H1 (cell line): Measurements from ENCODE around the gene KCNT1. TPM values are rescaled to one million over a fixed set of nuclear protein-coding genes. Genes with fewer than 3 reads are reported as not detected.

ENCODE experiments used
- CTCF ChIA-PET: fragments of 300-600 bp; sonication (Branson Sonifier 250); formaldehyde crosslinking; loops from one replicate; lab custom pipeline; 2021; ENCODE audit not compliant: partially characterized antibody; lab: Charles Lee
- POLR2A ChIA-PET: fragments of 300-600 bp; sonication (Branson Sonifier 250); formaldehyde crosslinking; loops from one replicate; lab custom pipeline; 2021; ENCODE audit warnings: inconsistent platforms; ENCODE audit not compliant: partially characterized antibody; lab: Charles Lee
- DNase-seq, 2 experiments: peaks; one replicate each; pipeline versions ENCODE4 v3.0.0 to v3.0.0-alpha.2; 2010 to 2022; ENCODE audit warnings: low spot score in 2 of 2, low read depth in 1 of 2, mixed read lengths in 1 of 2
- FAIRE-seq: peaks from 2 replicates; lab custom pipeline; 2011; peaks lifted over from hg19 to GRCh38; lab: Jason Lieb, UNC
- H2AFZ ChIP-seq: 2 replicates; pipeline ENCODE4 v1.8.1; 2012; ENCODE audit warnings: low read length, inconsistent platforms
- H2AK5ac ChIP-seq: 2 replicates; pipeline ENCODE4 v1.6.1; 2013; ENCODE audit warnings: low read depth, low read length
- H2BK120ac ChIP-seq: replicated peaks from 2 replicates; pipeline ENCODE3; 2013; ENCODE audit warnings: low read depth, low read length, inconsistent platforms
- H2BK12ac ChIP-seq: 2 replicates; pipeline ENCODE4 v1.6.1; 2013; ENCODE audit warnings: low read depth, low read length
- H2BK15ac ChIP-seq: 2 replicates; pipeline ENCODE4 v1.6.1; 2013; ENCODE audit warnings: low read length
- H2BK20ac ChIP-seq: 2 replicates; pipeline ENCODE4 v1.6.1; 2013; ENCODE audit warnings: low read length
- H2BK5ac ChIP-seq: 2 replicates; pipeline ENCODE4 v1.6.1; 2013; ENCODE audit warnings: low read depth, low read length
- H3K14ac ChIP-seq: 2 replicates; pipeline ENCODE4 v1.6.1; 2013; ENCODE audit warnings: inconsistent platforms; ENCODE audit not compliant: insufficient read length
- H3K18ac ChIP-seq: 2 replicates; pipeline ENCODE4 v1.6.1; 2013; ENCODE audit warnings: low read length; ENCODE audit errors: extremely low read depth
- H3K23ac ChIP-seq: 2 replicates; pipeline ENCODE4 v1.6.1; 2013; ENCODE audit warnings: inconsistent platforms; ENCODE audit not compliant: insufficient read length
- H3K23me2 ChIP-seq: 2 replicates; pipeline ENCODE4 v1.6.1; 2013; ENCODE audit warnings: low read depth, low read length
- H3K27ac ChIP-seq: 2 replicates; pipeline ENCODE4 v1.6.1; 2011; ENCODE audit warnings: low read depth, low read length, inconsistent platforms
- H3K27me3 ChIP-seq, 4 experiments: replicated peaks in 1 of 4; 1 replicate in 1 of 4; 2 replicates in 3 of 4; pipeline versions ENCODE4 v1.6.1 to v1.8.1; 2011 to 2013; ENCODE audit warnings: low read length in 3 of 4, mild to moderate bottlenecking in 3 of 4, inconsistent platforms in 2 of 4, mixed read lengths in 2 of 4, moderate library complexity in 1 of 4; ENCODE audit not compliant: control insufficient read depth in 3 of 4, insufficient read depth in 3 of 4; ENCODE audit errors: extremely low read depth in 1 of 4
- H3K36me3 ChIP-seq, 4 experiments: 2 replicates each; pipeline versions ENCODE4 v1.6.1 to v1.8.1; 2011 to 2013; ENCODE audit warnings: mild to moderate bottlenecking in 4 of 4, low read length in 3 of 4, moderate library complexity in 2 of 4, control low read depth in 1 of 4, inconsistent platforms in 1 of 4; ENCODE audit not compliant: insufficient read depth in 4 of 4, control insufficient read depth in 2 of 4
- H3K4ac ChIP-seq: replicated peaks from 2 replicates; pipeline ENCODE3; 2013; ENCODE audit warnings: low read length, low read depth, mixed read lengths, inconsistent platforms; ENCODE audit not compliant: insufficient read length
- H3K4me1 ChIP-seq, 4 experiments: replicated peaks in 1 of 4; 1 replicate in 1 of 4; 2 replicates in 3 of 4; pipeline versions ENCODE4 v1.6.1 to v1.8.1; 2011 to 2013; ENCODE audit warnings: low read length in 3 of 4, inconsistent platforms in 2 of 4, mixed read lengths in 1 of 4; ENCODE audit not compliant: insufficient read depth in 4 of 4, control insufficient read depth in 3 of 4
- H3K4me2 ChIP-seq, 2 experiments: 2 replicates each; pipeline versions ENCODE4 v1.6.1 to v1.8.1; 2011 to 2013; ENCODE audit warnings: low read depth in 2 of 2, low read length in 2 of 2, control low read depth in 1 of 2, inconsistent platforms in 1 of 2, mild to moderate bottlenecking in 1 of 2; ENCODE audit not compliant: insufficient read depth in 1 of 2
- H3K4me3 ChIP-seq, 4 experiments: fragments of 200-600, 300-600 bp in 1 of 4; sonication (generic), shearing (Covaris generic), sonication (Bioruptor Twin) in 1 of 4; 2 replicates each; pipeline versions ENCODE4 v1.5.1 to v1.8.1; 2011 to 2016; ENCODE audit warnings: low read length in 4 of 4, low read depth in 3 of 4, control low read depth in 2 of 4, inconsistent platforms in 2 of 4, mild to moderate bottlenecking in 2 of 4, mixed read lengths in 1 of 4, moderate library complexity in 1 of 4; ENCODE audit not compliant: insufficient read depth in 2 of 4; ENCODE audit errors: extremely low read depth in 1 of 4
- H3K56ac ChIP-seq: replicated peaks from 2 replicates; pipeline ENCODE3; 2013; ENCODE audit warnings: low read depth, mild to moderate bottlenecking, mixed read lengths, low read length, inconsistent platforms; ENCODE audit not compliant: insufficient read length
- H3K79me1 ChIP-seq: 2 replicates; pipeline ENCODE4 v1.6.1; 2013; ENCODE audit warnings: low read depth, low read length, control low read depth
- H3K79me2 ChIP-seq, 2 experiments: 2 replicates each; pipeline versions ENCODE4 v1.6.1 to v1.8.1; 2012 to 2013; ENCODE audit warnings: low read length in 2 of 2, mild to moderate bottlenecking in 2 of 2, inconsistent platforms in 1 of 2; ENCODE audit not compliant: insufficient read depth in 2 of 2, control insufficient read depth in 1 of 2
- H3K9ac ChIP-seq, 4 experiments: replicated peaks in 1 of 4; 1 replicate in 1 of 4; 2 replicates in 3 of 4; pipeline versions ENCODE4 v1.6.1 to v1.8.1; 2011 to 2013; ENCODE audit warnings: low read depth in 3 of 4, low read length in 3 of 4, control low read depth in 2 of 4, mild to moderate bottlenecking in 2 of 4, moderate library complexity in 2 of 4, inconsistent platforms in 1 of 4; ENCODE audit errors: extremely low read depth in 1 of 4
- H3K9me3 ChIP-seq, 2 experiments: 2 replicates each; pipeline versions ENCODE4 v1.6.1 to v1.8.1; 2012 to 2013; ENCODE audit warnings: mild to moderate bottlenecking in 2 of 2, moderate library complexity in 2 of 2, control low read depth in 1 of 2, inconsistent platforms in 1 of 2, low read depth in 1 of 2, low read length in 1 of 2, mixed read lengths in 1 of 2; ENCODE audit not compliant: insufficient read depth in 2 of 2
- H4K20me1 ChIP-seq, 2 experiments: replicated peaks in 1 of 2; 2 replicates each; pipeline versions ENCODE3 to v1.8.1; 2011 to 2013; ENCODE audit warnings: inconsistent platforms in 2 of 2, low read length in 2 of 2, mild to moderate bottlenecking in 1 of 2; ENCODE audit not compliant: insufficient read depth in 2 of 2, control insufficient read depth in 1 of 2
- H4K5ac ChIP-seq: 2 replicates; pipeline ENCODE4 v1.6.1; 2013; ENCODE audit warnings: low read length, low read depth, mixed read lengths, inconsistent platforms; ENCODE audit not compliant: insufficient read length
- H4K8ac ChIP-seq: 2 replicates; pipeline ENCODE4 v1.8.0; 2013; ENCODE audit warnings: mild to moderate bottlenecking, moderate library complexity, low read length, inconsistent platforms; ENCODE audit not compliant: insufficient read depth; ENCODE audit errors: extremely low read depth
- H4K91ac ChIP-seq: replicated peaks from 2 replicates; pipeline ENCODE3; 2013; ENCODE audit warnings: low read length, mixed read lengths, inconsistent platforms; ENCODE audit not compliant: insufficient read length
- CREB1 ChIP-seq: IDR thresholded peaks from 2 replicates; pipeline ENCODE4 v1.6.1; 2012; ENCODE audit warnings: inconsistent platforms
- E2F6 ChIP-seq: IDR thresholded peaks from 2 replicates; pipeline ENCODE4 v1.6.1; 2012; ENCODE audit warnings: inconsistent platforms
- JUN ChIP-seq: IDR thresholded peaks from 2 replicates; pipeline ENCODE4 v1.6.1; 2011; ENCODE audit warnings: low read depth, mild to moderate bottlenecking, improper control_type of control experiment, low read length
- RFX5 ChIP-seq: IDR thresholded peaks from 2 replicates; pipeline ENCODE4 v1.6.1; 2011; ENCODE audit warnings: low read depth, low read length, improper control_type of control experiment, borderline replicate concordance
- SIN3A ChIP-seq, 2 experiments: IDR thresholded peaks in 1 of 2; conservative IDR thresholded peaks in 1 of 2; 2 replicates each; pipeline ENCODE4 v1.6.1; 2011 to 2012; ENCODE audit warnings: low read length in 2 of 2, improper control_type of control experiment in 1 of 2, low read depth in 1 of 2, mild to moderate bottlenecking in 1 of 2
- ZNF274 ChIP-seq: IDR thresholded peaks from 2 replicates; pipeline ENCODE4 v1.7.0; 2012; ENCODE audit warnings: low read length, borderline replicate concordance; ENCODE audit errors: extremely low read depth
- WGBS, 2 experiments: shearing (Covaris generic) in 1 of 2; methylation state at CpG; one replicate each; pipeline versions ENCODE4 v1.1.6 to v1.1.7; 2013 to 2015; ENCODE audit warnings: low lambda C conversion rate in 2 of 2, mixed read lengths in 2 of 2, inconsistent platforms in 1 of 2, low coverage in 1 of 2, missing lambda C conversion rate in 1 of 2; ENCODE audit not compliant: insufficient replicate concordance in 2 of 2, insufficient coverage in 1 of 2, insufficient read length in 1 of 2; ENCODE audit errors: extremely low coverage in 1 of 2, missing lambda C conversion rate in 1 of 2; 5-methylcytosine and 5-hydroxymethylcytosine counted together
- polyA plus RNA-seq, 7 experiments: library from polyadenylated mRNA; depleted of rRNA in 3 of 7; stranded (reverse) in 5 of 7; unstranded in 2 of 7; fragments of >200 nt in 5 of 7; fragments of 200-250 nt in 2 of 7; gene quantifications; 1 replicate in 5 of 7; 2 replicates in 1 of 7; 4 replicates in 1 of 7; pipeline versions ENCODE4 v1.2.1 to v1.2.3, GENCODE V29; 2011 to 2013; ENCODE audit warnings: missing spikeins in 2 of 7, mixed read lengths in 2 of 7
- total RNA-seq: library from RNA; stranded (reverse); fragmentation: NEBNext Ultra II Directional; extraction: Animal tissue kit (Norgen Biotek cat#: 25700); gene quantifications from 2 replicates; pipeline ENCODE4 v1.2.1, GENCODE V29; 2021

KCNT1 gene
- total and polyA plus RNA-seq, 2 of the 8 experiments (the other 6 are each of a cell fraction or from before 2014, with no cell fraction given) = 0.13 to 0.20 TPM

DNA sequence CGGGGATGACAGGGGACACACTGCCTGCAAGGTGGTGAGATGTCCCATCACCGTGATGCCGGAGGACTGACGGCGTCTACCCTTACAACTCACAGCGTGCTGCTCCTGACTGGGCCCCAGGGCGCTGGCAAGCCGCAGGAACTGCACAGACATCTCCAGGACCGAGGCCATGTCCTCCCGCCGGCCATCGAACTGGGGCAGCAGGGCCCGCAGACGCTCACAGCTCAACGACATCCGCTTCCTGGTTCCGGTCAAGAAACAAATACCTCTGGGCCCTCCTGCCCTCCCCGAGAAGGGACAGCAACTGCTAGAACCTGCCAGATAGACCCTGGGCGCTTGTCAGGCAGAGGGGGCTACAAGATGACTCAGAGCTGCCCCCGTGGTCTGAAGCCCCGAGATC, 3.7 kb upstream of the KCNT1 start:
- H3K9ac ChIP-seq = no peak overlapping the region
- no peaks in the 10 kb centered on the region for H3K9me3 ChIP-seq
- H4K91ac ChIP-seq = no peak overlapping the region
- no peak overlapping the region for H3K18ac ChIP-seq
- H3K79me1 ChIP-seq = no peaks in the 10 kb centered on the region
- H4K5ac ChIP-seq = no peak overlapping the region
- no peak overlapping the region for H2BK20ac ChIP-seq
- TF ChIP-seq E2F6 (no peak), ZNF274 (no peak), RFX5 (no peak), CREB1 (no peak), SIN3A (conservative IDR thresholded peaks at IDR 0.05 in 1 of 2, IDR thresholded peaks at IDR 0.05 in 1 of 2; ENCODE audit: low read depth in 1 of 2, low read length in 2 of 2) (no peak), JUN (no peak)
- no peak overlapping the region for H3K4me3 ChIP-seq
- H3K4me2 ChIP-seq = no peak overlapping the region
- H2AK5ac ChIP-seq = no peak overlapping the region
- H3K27me3 ChIP-seq = peaks cover 0 to 13% (median 3%) of the 10 kb centered on the region in 4 experiments; a peak in 4 of 7 replicates
- 82% methylated on average over 17 of the region's 21 CpGs; no CpG with 5 or more reads in 1 of the 2 experiments for WGBS, 2 experiments
- CTCF ChIA-PET = interaction anchor here (1.0 to 1.6 kb wide), 4 partner anchors 27 to 107 kb away, joined by 3 to 4 read pairs (median 3); no protein-coding TSS in a partner anchor
- peaks cover 3% of the 10 kb centered on the region; the same call in 1 of the 2 replicates for H3K23me2 ChIP-seq
- no peak overlapping the region for H3K23ac ChIP-seq
- H4K8ac ChIP-seq = no peak overlapping the region
- DNase-seq (no peak), FAIRE-seq (no peak)
- H3K14ac ChIP-seq = no peak overlapping the region
- no peak overlapping the region for H3K4ac ChIP-seq
- no peak overlapping the region for H2BK120ac ChIP-seq
- H2BK12ac ChIP-seq = 0 out of 2 replicates have a peak overlapping the region, but pooled peaks have one; percentile 39
- H3K56ac ChIP-seq = no peak overlapping the region
- H3K4me1 ChIP-seq = peaks cover 0 to 12% (median under 1%) of the 10 kb centered on the region in 4 experiments; a peak in 3 of 7 replicates
- POLR2A ChIA-PET = no interaction called here
- peaks cover 0 to 2% of the 10 kb centered on the region in 2 experiments for H4K20me1 ChIP-seq
- H2BK15ac ChIP-seq = 0 out of 2 replicates have a peak overlapping the region, but pooled peaks have one; percentile 72
- H3K27ac ChIP-seq = no peak overlapping the region
- no peaks in the 10 kb centered on the region for H3K36me3 ChIP-seq
- 0 out of 2 replicates have a peak overlapping the region, but pooled peaks have one; percentile 24 for H2BK5ac ChIP-seq
- no peak overlapping the region for H2AFZ ChIP-seq
- H3K79me2 ChIP-seq = no peaks in the 10 kb centered on the region
